ENCODE measurements around the gene SH3YL1.

DNA sequence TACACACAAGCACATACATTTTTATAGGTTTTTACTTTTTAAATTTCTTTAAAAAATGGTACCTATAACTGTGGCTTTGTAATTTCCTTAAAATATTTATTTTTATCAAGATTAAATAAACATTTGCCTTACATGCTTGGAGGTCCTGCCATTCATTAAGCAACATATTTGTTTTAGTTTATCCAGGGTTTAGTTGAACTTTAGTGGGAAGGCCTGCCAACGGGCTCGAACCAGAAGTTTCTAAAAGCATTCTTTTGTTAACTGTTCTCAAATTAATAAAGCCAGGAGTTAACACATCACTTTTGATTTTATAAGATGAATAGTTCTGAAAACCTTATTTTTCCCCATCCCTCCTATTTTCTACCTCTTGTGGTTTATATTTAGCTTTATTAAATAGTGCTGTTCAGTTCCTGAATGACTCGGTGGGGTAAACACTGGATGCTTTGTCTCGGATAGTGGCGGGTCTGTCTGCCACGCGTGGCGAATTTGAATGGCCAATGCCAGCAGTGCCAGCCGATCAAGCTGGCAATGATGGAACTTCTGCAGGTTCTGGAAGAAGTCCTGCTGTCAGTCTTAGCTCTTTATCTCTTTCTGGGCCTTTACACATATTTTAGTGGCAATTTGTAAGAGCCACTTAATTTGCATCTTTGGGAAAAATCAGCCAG is 32.2 kb downstream of the SH3YL1 start:
- no peak for TF ChIP-seq POLR2AphosphoS5 (IDR thresholded peaks at IDR 0.05; ENCODE audit: low read depth, low read length)
- TF ChIP-seq POLR2A (IDR thresholded peaks at IDR 0.05; ENCODE audit: low read depth, low read length): no peak

Measured in GM12891 (cell line).